Ovary (tissue), 9 donors: ENCODE results near the gene LOXHD1. TPM values are rescaled to one million over a fixed set of nuclear protein-coding genes. Genes with fewer than 3 reads are reported as not detected.

Source experiments
- DNase-seq, 5 donors: peaks; one replicate each; pipeline ENCODE4 v3.0.0-alpha.2; 2019 to 2020
- H3K27ac ChIP-seq, 2 donors: fragments of 200-600 bp; one replicate each; pipeline versions ENCODE4 v1.5.1 to v1.8.0; 2019 to 2022
- H3K27me3 ChIP-seq: fragments of 200-600 bp; one replicate; pipeline ENCODE4 v1.8.0; 2022
- H3K36me3 ChIP-seq: fragments of 200-600 bp; sonication (generic); one replicate; pipeline ENCODE4 v1.5.1; 2019
- H3K4me1 ChIP-seq: one replicate; pipeline ENCODE4 v1.8.1; 2013; ENCODE audit warnings: mild to moderate bottlenecking, moderate library complexity; ENCODE audit not compliant: insufficient read depth
- H3K4me3 ChIP-seq: fragments of 200-600 bp; sonication (generic); one replicate; pipeline ENCODE4 v1.5.1; 2017
- H3K9me3 ChIP-seq, 2 donors: fragments of 200-600 bp in 1 of 2; sonication (generic) in 1 of 2; one replicate each; pipeline versions ENCODE4 v1.5.1 to v1.8.1; 2013 to 2019; ENCODE audit warnings: mild to moderate bottlenecking in 1 of 2, moderate library complexity in 1 of 2
- CTCF ChIP-seq, 3 donors: fragments of 450-650 bp in 2 of 3; fragments of 200-600 bp in 1 of 3; IDR thresholded peaks; one replicate each; pipeline versions ENCODE4 v1.5.1 to v1.8.0; 2016 to 2022; ENCODE audit warnings: antibody characterized with exemption in 3 of 3, mild to moderate bottlenecking in 1 of 3
- EP300 ChIP-seq: sonication (generic); formaldehyde crosslinking; IDR thresholded peaks from one replicate; pipeline ENCODE4 v1.6.1; 2017; ENCODE audit warnings: antibody characterized with exemption
- POLR2A ChIP-seq: fragments of 450-650 bp; IDR thresholded peaks from one replicate; pipeline ENCODE4 v1.6.1; 2017; ENCODE audit warnings: antibody characterized with exemption, mild to moderate bottlenecking, moderate library complexity
- WGBS, 3 donors: extraction: QIAGEN DNeasy Blood & Tissue Kit in 1 of 3; methylation state at CpG; one replicate each; pipeline versions ENCODE4 v1.1.5 to v1.1.7; 2013 to 2017; 5-methylcytosine and 5-hydroxymethylcytosine counted together
- intact Hi-C, 4 donors: fragments of 100-400 bp; cut with DNase I; formaldehyde crosslinking; loops; one replicate each; pipeline versions ENCODE4 v1.11.0 to v1.15.1; 2022 to 2023
- polyA plus RNA-seq, 2 donors: library from polyadenylated mRNA; stranded (reverse); fragments of 200-250 nt in 1 of 2; fragments of 350-450 nt in 1 of 2; fragmentation: Illumina TruSeq in 1 of 2; extraction: RNeasy Lipid Tissue Mini Kit (QIAGEN cat#74804) in 1 of 2; gene quantifications; one replicate each; pipeline ENCODE4 v1.2.3, GENCODE V29; 2013 to 2014
- total RNA-seq, 7 donors: library from RNA; depleted of rRNA in 2 of 7; stranded (reverse); fragments of >200 nt in 2 of 7; fragmentation: NEBNext Ultra II Directional in 3 of 7; extraction: Animal tissue kit (Norgen Biotek cat#: 25700) in 3 of 7; gene quantifications; one replicate each; pipeline versions ENCODE4 v1.1.0 to v1.2.4, GENCODE V29; 2016 to 2023
- donor health status: DM: no; HTN: no; CAD: no; lungs with moderate emphysema.
- donor health status: DM: no; HTN: no; CAD: no.
- donor health status: Bipolar disorder and iron deficiency.
- donor health status: DM: yes; HTN: yes; CAD: no.
- donor health status: DM: no; HTN: no; CAD: no.
- donor health status: DM: yes; HTN: yes; CAD: no.

The LOXHD1 gene
- total and polyA plus RNA-seq, 9 donors, result 0.13 to 1.2 (median 0.31) TPM; not detected in 3

GRCh38 chr18:46621871-46622270 is 35.1 kb downstream of the LOXHD1 start:
- Histone ChIP-seq H3K36me3 (no peaks in the 10 kb centered on the region), H3K9me3 (no peaks in the 10 kb centered on the region), H3K27ac (no peak overlapping the region), H3K4me1 (peaks cover 7% of the 10 kb centered on the region), H3K4me3 (no peak overlapping the region), H3K27me3 (no peaks in the 10 kb centered on the region)
- TF ChIP-seq EP300 (no peak), POLR2A (no peak), CTCF (IDR thresholded peaks at IDR 0.05) (no peak)
- intact Hi-C loops, result no loop called here
- no peak for DNase-seq
- 66 to 80% (median 69%) methylated on average over 2 of the region's 2 CpGs for WGBS, 3 donors

GRCh38 chr18:46621111-46621766 is 35.8 kb downstream of the LOXHD1 start:
- peaks cover 7% of the 10 kb centered on the region for H3K4me1 ChIP-seq
- no peak overlapping the region for H3K4me3 ChIP-seq
- H3K9me3 ChIP-seq, result no peaks in the 10 kb centered on the region
- WGBS, 3 donors, result 77 to 80% (median 79%) methylated on average over 6 of the region's 6 CpGs
- intact Hi-C loops, result no loop called here
- no peaks in the 10 kb centered on the region for H3K36me3 ChIP-seq
- TF ChIP-seq POLR2A, result no peak
- no peak for TF ChIP-seq CTCF (IDR thresholded peaks at IDR 0.05)
- TF ChIP-seq EP300, result no peak
- no peaks in the 10 kb centered on the region for H3K27me3 ChIP-seq
- H3K27ac ChIP-seq, result no peak overlapping the region
- no peak for DNase-seq

- Histone ChIP-seq H3K4me1 (peaks cover 7% of the 10 kb centered on the region), H3K27ac (no peak overlapping the region), H3K4me3 (no peak overlapping the region), H3K36me3 (no peaks in the 10 kb centered on the region), H3K9me3 (no peaks in the 10 kb centered on the region), H3K27me3 (no peaks in the 10 kb centered on the region)
- intact Hi-C loops, result no loop called here
- WGBS, 3 donors, result 24 to 43% (median 24%) methylated on average over 3 of the region's 3 CpGs
- TF ChIP-seq POLR2A (no peak), EP300 (no peak), CTCF (IDR thresholded peaks at IDR 0.05) (no peak)
- DNase-seq, result no peak
Observed at GRCh38 chr18:46619559-46619958, 37.5 kb downstream of the LOXHD1 start.

- TF ChIP-seq CTCF (IDR thresholded peaks at IDR 0.05), result no peak
- no peak for TF ChIP-seq EP300
- no peak for TF ChIP-seq POLR2A
- H3K27ac ChIP-seq, result no peak overlapping the region
- no peaks in the 10 kb centered on the region for H3K27me3 ChIP-seq
- no peak for DNase-seq
- H3K4me3 ChIP-seq, result no peak overlapping the region
- no peaks in the 10 kb centered on the region for H3K36me3 ChIP-seq
- no peaks in the 10 kb centered on the region for H3K4me1 ChIP-seq
- intact Hi-C loops, result no loop called here
- no peaks in the 10 kb centered on the region for H3K9me3 ChIP-seq
Observed at GRCh38 chr18:46615720-46616119, 41.3 kb downstream of the LOXHD1 start.
